GM18873 (cell line): ENCODE measurements around the gene RAB11A.
"Not testable (repeated sequence)": the region's sequence is repeated elsewhere in the genome, so short reads cannot be mapped to it uniquely, and the experiment has no call there.

Experiments used
- ATAC-seq: cut with Tn5 transposase; IDR thresholded peaks from one replicate; pipeline ENCODE4 v1.9.1; 2021; ENCODE audit warnings: mild to moderate bottlenecking, moderate library complexity, moderate number of reproducible peaks; ENCODE audit not compliant: unreplicated experiment, low FRiP score

The RAB11A gene

GRCh38 chr15:65841121-65841930, 28.0 kb upstream of the RAB11A start:
- no peak for ATAC-seq

GRCh38 chr15:65845826-65846519, 23.3 kb upstream of the RAB11A start:
- ATAC-seq: no peak

GRCh38 chr15:65847989-65848388, 21.3 kb upstream of the RAB11A start:
- ATAC-seq: no peak

GRCh38 chr15:65851981-65852380, 17.3 kb upstream of the RAB11A start:
- no peak for ATAC-seq

GRCh38 chr15:65856821-65857455, 12.4 kb upstream of the RAB11A start:
- no peak for ATAC-seq

- ATAC-seq: no peak
Observed at GRCh38 chr15:65857718-65858402, 11.4 kb upstream of the RAB11A start.

- no peak for ATAC-seq
Observed at GRCh38 chr15:65862682-65863081, 6.6 kb upstream of the RAB11A start.

- no peak for ATAC-seq
Observed at GRCh38 chr15:65863106-65863505, 6.2 kb upstream of the RAB11A start.

GRCh38 chr15:65867244-65867643, 2.0 kb upstream of the RAB11A start:
- ATAC-seq: no peak

GRCh38 chr15:65867933-65868332, 1.4 kb upstream of the RAB11A start:
- not testable (repeated sequence) for ATAC-seq

- no peak for ATAC-seq
Observed at GRCh38 chr15:65868546-65869125, 655 bp upstream of the RAB11A start.

- ATAC-seq: no peak
Observed at GRCh38 chr15:65869954-65870871, 922 bp downstream of the RAB11A start.

- ATAC-seq: no peak
Observed at GRCh38 chr15:65870889-65871533, 1.7 kb downstream of the RAB11A start.

- ATAC-seq: not testable (repeated sequence)
Observed at GRCh38 chr15:65871886-65872285, 2.6 kb downstream of the RAB11A start.

- not testable (repeated sequence) for ATAC-seq
Observed at GRCh38 chr15:65872596-65872995, 3.3 kb downstream of the RAB11A start.

GRCh38 chr15:65873256-65873655, 4.0 kb downstream of the RAB11A start:
- ATAC-seq: no peak

- no peak for ATAC-seq
Observed at GRCh38 chr15:65875458-65875857, 6.2 kb downstream of the RAB11A start.

GRCh38 chr15:65877749-65878148, 8.5 kb downstream of the RAB11A start:
- ATAC-seq: no peak
